ENCODE results near the gene DPF3. TPM values are rescaled to one million over a fixed set of nuclear protein-coding genes. Genes with fewer than 3 reads are reported as not detected.

Gene DPF3
- total and polyA plus RNA-seq, 5 donors from 2014 or later: 0.11 to 2.0 (median 0.49) TPM; not detected in 1

DNA sequence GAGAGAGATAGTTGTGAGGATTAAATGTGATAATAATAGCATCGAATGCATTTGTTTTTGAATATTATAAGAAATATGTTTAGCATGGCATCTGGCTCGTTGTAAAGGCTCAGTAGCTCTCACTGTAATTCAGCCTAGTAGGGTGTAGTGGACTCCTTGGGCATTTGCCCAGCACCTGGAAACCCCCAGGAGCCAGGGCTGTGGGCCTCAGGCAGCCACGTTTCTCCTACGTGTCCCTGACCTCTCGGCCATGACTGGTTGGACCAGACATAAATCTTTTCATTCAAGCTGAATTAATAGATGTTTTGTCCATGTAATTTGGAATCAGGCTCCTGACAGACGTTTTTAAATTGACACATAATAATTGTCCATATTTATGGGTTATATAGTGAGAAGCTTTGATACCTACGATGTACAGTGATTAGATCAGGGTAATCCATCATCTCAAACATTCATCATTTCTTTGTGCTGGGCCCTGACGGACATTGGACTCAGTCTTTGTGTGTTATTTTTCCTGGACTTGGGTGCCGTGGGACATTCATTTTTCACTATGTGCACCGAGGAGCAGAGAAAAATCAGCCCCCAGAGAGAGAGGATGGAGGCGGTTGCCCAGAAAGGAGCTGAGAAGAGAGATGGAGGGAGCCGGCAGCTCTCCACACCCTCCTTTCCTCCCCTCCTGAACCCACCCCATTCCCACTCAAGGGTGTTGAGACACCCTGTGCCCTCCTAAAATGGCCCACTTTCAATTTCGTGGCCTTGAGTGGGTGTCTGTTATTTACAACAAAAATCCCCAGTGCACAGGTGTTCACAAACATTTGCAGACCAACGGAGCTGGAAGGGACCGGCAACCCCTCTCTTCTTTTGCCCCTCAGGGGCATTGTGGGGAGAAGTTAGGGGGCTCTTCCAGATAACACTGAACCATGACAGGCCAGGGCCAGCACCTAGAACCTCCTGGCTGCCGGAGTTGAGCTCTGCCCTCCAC is 296.4 kb downstream of the DPF3 start:
- H3K4me3 ChIP-seq (ENCODE audit: low read depth, low read length): no peak overlapping the region
- Mint-ChIP-seq H3K27ac (peak overlapping the region in 1 of 3 donors; percentile 74), H3K4me1 (peaks cover 20 to 40% (median 27%) of the 10 kb centered on the region in 4 donors), H3K27me3 (peaks cover 14% of the 10 kb centered on the region), H3K36me3 (no peaks in the 10 kb centered on the region), H3K9me3 (no peaks in the 10 kb centered on the region), H3K4me3 (no peak overlapping the region)
- H3K9me3 ChIP-seq (ENCODE audit: control insufficient read depth in 2 of 2, low read length in 2 of 2): no peaks in the 10 kb centered on the region
- ATAC-seq (ENCODE audit: low read depth in 2 of 2) (no peak), DNase-seq (no peak)
- H3K4me1 ChIP-seq (ENCODE audit: control insufficient read depth, insufficient read depth, low read length, poor library complexity, severe bottlenecking): peaks cover 22% of the 10 kb centered on the region
- no peaks in the 10 kb centered on the region for H3K27me3 ChIP-seq (ENCODE audit: control insufficient read depth, insufficient read depth, low read length)
- no peaks in the 10 kb centered on the region for H3K36me3 ChIP-seq (ENCODE audit: control insufficient read depth, insufficient read depth, low read length)
- no peak overlapping the region for H3K27ac ChIP-seq (ENCODE audit: insufficient read depth, low read length, poor library complexity, severe bottlenecking)

- Histone ChIP-seq H3K4me3 (ENCODE audit: low read depth, low read length) (peak overlapping the region; percentile 43), H3K27ac (ENCODE audit: insufficient read depth, low read length, poor library complexity, severe bottlenecking) (no peak overlapping the region), H3K9me3 (ENCODE audit: control insufficient read depth in 2 of 2, low read length in 2 of 2) (no peaks in the 10 kb centered on the region), H3K4me1 (ENCODE audit: control insufficient read depth, insufficient read depth, low read length, poor library complexity, severe bottlenecking) (peaks cover 34% of the 10 kb centered on the region), H3K36me3 (ENCODE audit: control insufficient read depth, insufficient read depth, low read length) (no peaks in the 10 kb centered on the region), H3K27me3 (ENCODE audit: control insufficient read depth, insufficient read depth, low read length) (no peaks in the 10 kb centered on the region)
- no peak for ATAC-seq (ENCODE audit: low read depth in 2 of 2)
- no peak overlapping the region for H3K27ac Mint-ChIP-seq
- no peaks in the 10 kb centered on the region for H3K36me3 Mint-ChIP-seq
- H3K9me3 Mint-ChIP-seq: peaks cover 0 to 2% (median 0%) of the 10 kb centered on the region in 7 donors
- H3K4me1 Mint-ChIP-seq: peaks cover 29 to 60% (median 39%) of the 10 kb centered on the region in 4 donors
- H3K27me3 Mint-ChIP-seq: peaks cover 1% of the 10 kb centered on the region
- DNase-seq: no peak
- peak overlapping the region in 2 of 4 donors; percentile 24 to 31 for H3K4me3 Mint-ChIP-seq
These were observed 298.6 kb downstream of the DPF3 start for GRCh38 chr14:72595152-72595862.

DNA sequence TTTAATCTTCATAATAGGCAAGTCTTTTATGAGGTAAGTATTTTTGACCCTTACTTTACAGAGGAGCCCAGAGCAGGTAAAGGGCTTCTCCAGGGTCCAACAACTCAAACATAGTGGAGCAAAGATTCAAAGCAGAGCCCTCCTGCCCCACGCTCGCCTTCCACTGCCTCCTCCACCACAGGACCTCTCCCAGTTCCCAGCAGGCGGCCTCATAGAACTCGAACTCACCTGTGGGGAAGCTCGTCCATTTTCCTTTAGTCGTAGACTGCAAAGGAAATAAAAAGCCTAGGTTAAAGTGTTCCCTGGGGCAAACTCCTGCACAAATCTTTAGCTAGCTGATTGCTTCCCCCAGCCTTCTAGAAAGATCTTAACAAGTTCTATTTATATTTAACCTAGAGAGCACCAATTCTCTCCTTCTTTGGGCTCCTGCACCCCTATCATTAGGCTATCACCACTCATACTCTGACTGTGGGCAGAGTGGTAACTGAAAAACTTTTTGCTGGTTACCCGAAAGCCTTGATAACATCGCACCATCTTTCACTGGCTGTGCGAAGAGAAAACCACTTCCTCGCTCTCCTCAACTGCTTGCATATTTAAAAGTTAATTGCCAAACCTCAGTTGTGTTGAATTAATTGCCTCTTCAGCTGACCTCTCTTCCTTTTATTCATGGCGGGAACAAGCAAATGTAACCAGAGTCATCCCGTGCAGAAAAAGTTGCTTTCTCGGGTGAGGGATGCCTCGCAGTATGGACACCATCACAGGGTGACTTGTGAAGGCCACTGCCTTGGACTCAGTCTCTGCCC is 299.6 kb downstream of the DPF3 start:
- peaks cover 0 to 4% (median 2%) of the 10 kb centered on the region in 7 donors for H3K9me3 Mint-ChIP-seq
- H3K9me3 ChIP-seq (ENCODE audit: control insufficient read depth in 2 of 2, low read length in 2 of 2): peaks cover 0 to 6% of the 10 kb centered on the region in 2 experiments
- DNase-seq (peak in 2 of 3 donors; percentile 72 to 90), ATAC-seq (ENCODE audit: low read depth in 2 of 2) (peak; percentile 95 to 96)
- peaks cover 39% of the 10 kb centered on the region for H3K4me1 ChIP-seq (ENCODE audit: control insufficient read depth, insufficient read depth, low read length, poor library complexity, severe bottlenecking)
- no peaks in the 10 kb centered on the region for H3K36me3 Mint-ChIP-seq
- no peaks in the 10 kb centered on the region for H3K27me3 Mint-ChIP-seq
- H3K27me3 ChIP-seq (ENCODE audit: control insufficient read depth, insufficient read depth, low read length): no peaks in the 10 kb centered on the region
- no peak overlapping the region for H3K27ac ChIP-seq (ENCODE audit: insufficient read depth, low read length, poor library complexity, severe bottlenecking)
- peak overlapping the region; percentile 24 to 80 (median 45) for H3K4me3 Mint-ChIP-seq
- peak overlapping the region; percentile 43 for H3K4me3 ChIP-seq (ENCODE audit: low read depth, low read length)
- H3K4me1 Mint-ChIP-seq: peaks cover 30 to 67% (median 42%) of the 10 kb centered on the region in 4 donors
- H3K36me3 ChIP-seq (ENCODE audit: control insufficient read depth, insufficient read depth, low read length): no peaks in the 10 kb centered on the region
- H3K27ac Mint-ChIP-seq: peak overlapping the region in 1 of 3 donors; percentile 52

DNA sequence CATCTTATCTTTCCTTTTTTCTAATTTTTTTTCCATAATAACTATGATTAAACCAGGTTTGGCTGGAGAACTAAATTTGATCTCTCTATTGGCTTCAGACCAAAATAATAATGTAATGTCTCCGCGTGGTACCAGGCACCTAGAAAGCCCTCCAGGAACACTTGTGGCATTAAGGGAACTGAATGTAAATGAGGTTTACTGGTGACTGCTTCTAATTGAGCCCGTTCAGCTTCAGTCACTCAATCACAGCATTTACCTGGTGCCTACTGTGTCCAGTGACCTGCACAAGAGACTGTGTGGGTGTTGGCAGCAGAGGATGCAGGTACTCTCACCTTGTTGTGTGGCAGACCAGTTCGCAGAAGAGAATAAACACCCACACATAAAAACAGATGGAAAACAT is 302.5 kb downstream of the DPF3 start:
- Histone ChIP-seq H3K36me3 (ENCODE audit: control insufficient read depth, insufficient read depth, low read length) (no peaks in the 10 kb centered on the region), H3K4me3 (ENCODE audit: low read depth, low read length) (no peak overlapping the region), H3K9me3 (ENCODE audit: control insufficient read depth in 2 of 2, low read length in 2 of 2) (peaks cover 0 to 6% of the 10 kb centered on the region in 2 experiments), H3K4me1 (ENCODE audit: control insufficient read depth, insufficient read depth, low read length, poor library complexity, severe bottlenecking) (peaks cover 39% of the 10 kb centered on the region), H3K27me3 (ENCODE audit: control insufficient read depth, insufficient read depth, low read length) (no peaks in the 10 kb centered on the region), H3K27ac (ENCODE audit: insufficient read depth, low read length, poor library complexity, severe bottlenecking) (no peak overlapping the region)
- no peaks in the 10 kb centered on the region for H3K36me3 Mint-ChIP-seq
- DNase-seq (no peak), ATAC-seq (ENCODE audit: low read depth in 2 of 2) (no peak)
- H3K27me3 Mint-ChIP-seq: peaks cover 5% of the 10 kb centered on the region
- peaks cover 0 to 4% (median 2%) of the 10 kb centered on the region in 7 donors for H3K9me3 Mint-ChIP-seq
- no peak overlapping the region for H3K27ac Mint-ChIP-seq
- H3K4me3 Mint-ChIP-seq: no peak overlapping the region
- peaks cover 30 to 65% (median 42%) of the 10 kb centered on the region in 4 donors for H3K4me1 Mint-ChIP-seq

- H3K4me1 Mint-ChIP-seq: peaks cover 25 to 57% (median 41%) of the 10 kb centered on the region in 4 donors
- peaks cover 0 to 6% of the 10 kb centered on the region in 2 experiments for H3K9me3 ChIP-seq (ENCODE audit: control insufficient read depth in 2 of 2, low read length in 2 of 2)
- H3K4me3 Mint-ChIP-seq: peak overlapping the region; percentile 2 to 64 (median 22)
- H3K36me3 Mint-ChIP-seq: no peaks in the 10 kb centered on the region
- DNase-seq (peak in 2 of 3 donors; percentile 11 to 53), ATAC-seq (ENCODE audit: low read depth in 2 of 2) (peak in 1 of 2 donors; percentile 16)
- H3K27me3 Mint-ChIP-seq: peaks cover 5% of the 10 kb centered on the region
- H3K4me3 ChIP-seq (ENCODE audit: low read depth, low read length): peak overlapping the region; percentile 57
- H3K36me3 ChIP-seq (ENCODE audit: control insufficient read depth, insufficient read depth, low read length): no peaks in the 10 kb centered on the region
- H3K27ac Mint-ChIP-seq: peak overlapping the region in 1 of 3 donors; percentile 17
- H3K9me3 Mint-ChIP-seq: peaks cover 0 to 8% (median 4%) of the 10 kb centered on the region in 7 donors
- H3K27me3 ChIP-seq (ENCODE audit: control insufficient read depth, insufficient read depth, low read length): no peaks in the 10 kb centered on the region
- H3K4me1 ChIP-seq (ENCODE audit: control insufficient read depth, insufficient read depth, low read length, poor library complexity, severe bottlenecking): peaks cover 38% of the 10 kb centered on the region
- H3K27ac ChIP-seq (ENCODE audit: insufficient read depth, low read length, poor library complexity, severe bottlenecking): no peak overlapping the region
These were observed 303.3 kb downstream of the DPF3 start for GRCh38 chr14:72590577-72590976.

- H3K4me3 ChIP-seq (ENCODE audit: low read depth, low read length): no peak overlapping the region
- no peak overlapping the region for H3K27ac Mint-ChIP-seq
- peaks cover 19 to 47% (median 36%) of the 10 kb centered on the region in 4 donors for H3K4me1 Mint-ChIP-seq
- no peak overlapping the region for H3K27ac ChIP-seq (ENCODE audit: insufficient read depth, low read length, poor library complexity, severe bottlenecking)
- H3K4me3 Mint-ChIP-seq: no peak overlapping the region
- peaks cover 5% of the 10 kb centered on the region for H3K27me3 Mint-ChIP-seq
- peaks cover 0 to 8% (median 4%) of the 10 kb centered on the region in 7 donors for H3K9me3 Mint-ChIP-seq
- H3K27me3 ChIP-seq (ENCODE audit: control insufficient read depth, insufficient read depth, low read length): peaks cover 2% of the 10 kb centered on the region
- H3K9me3 ChIP-seq (ENCODE audit: control insufficient read depth in 2 of 2, low read length in 2 of 2): peaks cover 0 to 6% of the 10 kb centered on the region in 2 experiments
- peaks cover 29% of the 10 kb centered on the region for H3K4me1 ChIP-seq (ENCODE audit: control insufficient read depth, insufficient read depth, low read length, poor library complexity, severe bottlenecking)
- H3K36me3 ChIP-seq (ENCODE audit: control insufficient read depth, insufficient read depth, low read length): no peaks in the 10 kb centered on the region
- H3K36me3 Mint-ChIP-seq: no peaks in the 10 kb centered on the region
- DNase-seq: no peak
- ATAC-seq (ENCODE audit: low read depth in 2 of 2): no peak
These were observed 304.2 kb downstream of the DPF3 start for GRCh38 chr14:72589652-72590051.

DNA sequence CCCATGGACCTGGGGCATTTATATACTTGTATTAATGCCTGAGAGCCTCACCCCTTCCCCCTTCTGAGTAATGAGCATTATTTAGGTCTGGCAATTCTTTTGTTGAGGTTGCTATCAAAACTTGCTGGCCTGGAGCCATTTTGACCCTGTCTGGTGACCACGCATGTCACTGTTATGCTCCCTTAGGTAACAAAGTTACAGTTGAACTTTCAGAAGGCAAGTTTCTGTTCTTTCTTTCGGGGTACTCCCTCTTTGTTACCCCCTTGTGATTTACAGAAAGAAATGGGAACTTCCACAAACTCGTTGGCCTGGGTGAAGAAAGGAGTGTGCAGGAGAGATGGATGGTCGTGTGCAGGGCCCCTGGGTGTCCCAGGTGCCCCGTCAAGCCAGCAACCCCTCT is 305.4 kb downstream of the DPF3 start:
- peaks cover 5% of the 10 kb centered on the region for H3K27me3 Mint-ChIP-seq
- peak overlapping the region in 1 of 3 donors; percentile 31 for H3K27ac Mint-ChIP-seq
- peaks cover 19% of the 10 kb centered on the region for H3K4me1 ChIP-seq (ENCODE audit: control insufficient read depth, insufficient read depth, low read length, poor library complexity, severe bottlenecking)
- peaks cover 0 to 8% (median 4%) of the 10 kb centered on the region in 7 donors for H3K9me3 Mint-ChIP-seq
- H3K4me3 Mint-ChIP-seq: no peak overlapping the region
- peaks cover 2% of the 10 kb centered on the region for H3K27me3 ChIP-seq (ENCODE audit: control insufficient read depth, insufficient read depth, low read length)
- H3K4me1 Mint-ChIP-seq: peaks cover 11 to 36% (median 26%) of the 10 kb centered on the region in 4 donors
- no peak overlapping the region for H3K4me3 ChIP-seq (ENCODE audit: low read depth, low read length)
- H3K9me3 ChIP-seq (ENCODE audit: control insufficient read depth in 2 of 2, low read length in 2 of 2): peaks cover 0 to 6% of the 10 kb centered on the region in 2 experiments
- DNase-seq (no peak), ATAC-seq (ENCODE audit: low read depth in 2 of 2) (no peak)
- H3K36me3 Mint-ChIP-seq: no peaks in the 10 kb centered on the region
- no peaks in the 10 kb centered on the region for H3K36me3 ChIP-seq (ENCODE audit: control insufficient read depth, insufficient read depth, low read length)
- no peak overlapping the region for H3K27ac ChIP-seq (ENCODE audit: insufficient read depth, low read length, poor library complexity, severe bottlenecking)

Data from CD4-positive, CD25-positive, alpha-beta regulatory T cell (primary cell).